Sigmoid colon (tissue), 4 donors: ENCODE data around the gene ETV3.

Source experiments
- EP300 ChIP-seq, 4 donors: sonication (generic); formaldehyde crosslinking; IDR thresholded peaks; one replicate each; pipeline ENCODE4 v1.6.1; 2017; ENCODE audit warnings: antibody characterized with exemption in 4 of 4
- POLR2A ChIP-seq, 2 donors: fragments of 450-650 bp; IDR thresholded peaks; one replicate each; pipeline ENCODE4 v1.6.1; 2016; ENCODE audit warnings: antibody characterized with exemption in 2 of 2, mild to moderate bottlenecking in 2 of 2, moderate library complexity in 2 of 2
- POLR2AphosphoS5 ChIP-seq, 4 donors: sonication (generic); formaldehyde crosslinking; IDR thresholded peaks; one replicate each; pipeline ENCODE4 v1.6.1; 2017; ENCODE audit warnings: antibody characterized with exemption in 4 of 4
- TF ChIP-seq, protein P1 (sequence below), 4 experiments: fragments of 450-650 bp in 3 of 4; fragments of 200-600 bp in 1 of 4; IDR thresholded peaks; one replicate each; pipeline ENCODE4 v1.5.1; 2016 to 2019; ENCODE audit warnings: antibody characterized with exemption in 4 of 4, mild to moderate bottlenecking in 3 of 4, moderate library complexity in 2 of 4

GRCh38 chr1:157112186-157112867 lies 25.9 kb downstream of the ETV3 start:
- TF ChIP-seq, protein P1, sequence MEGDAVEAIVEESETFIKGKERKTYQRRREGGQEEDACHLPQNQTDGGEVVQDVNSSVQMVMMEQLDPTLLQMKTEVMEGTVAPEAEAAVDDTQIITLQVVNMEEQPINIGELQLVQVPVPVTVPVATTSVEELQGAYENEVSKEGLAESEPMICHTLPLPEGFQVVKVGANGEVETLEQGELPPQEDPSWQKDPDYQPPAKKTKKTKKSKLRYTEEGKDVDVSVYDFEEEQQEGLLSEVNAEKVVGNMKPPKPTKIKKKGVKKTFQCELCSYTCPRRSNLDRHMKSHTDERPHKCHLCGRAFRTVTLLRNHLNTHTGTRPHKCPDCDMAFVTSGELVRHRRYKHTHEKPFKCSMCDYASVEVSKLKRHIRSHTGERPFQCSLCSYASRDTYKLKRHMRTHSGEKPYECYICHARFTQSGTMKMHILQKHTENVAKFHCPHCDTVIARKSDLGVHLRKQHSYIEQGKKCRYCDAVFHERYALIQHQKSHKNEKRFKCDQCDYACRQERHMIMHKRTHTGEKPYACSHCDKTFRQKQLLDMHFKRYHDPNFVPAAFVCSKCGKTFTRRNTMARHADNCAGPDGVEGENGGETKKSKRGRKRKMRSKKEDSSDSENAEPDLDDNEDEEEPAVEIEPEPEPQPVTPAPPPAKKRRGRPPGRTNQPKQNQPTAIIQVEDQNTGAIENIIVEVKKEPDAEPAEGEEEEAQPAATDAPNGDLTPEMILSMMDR (IDR thresholded peaks at IDR 0.05), result no peak
- TF ChIP-seq EP300 (IDR thresholded peaks at IDR 0.05) (no peak), POLR2A (IDR thresholded peaks at IDR 0.05) (no peak), POLR2AphosphoS5 (IDR thresholded peaks at IDR 0.05) (no peak)
